ENCODE results near the gene P2RY11. TPM values are rescaled to one million over a fixed set of nuclear protein-coding genes. Genes with fewer than 3 reads are reported as not detected.

P2RY11 gene
- polyA plus RNA-seq, 1 donor from 2014 or later: 3.3 TPM

GRCh38 chr19:10152100-10152499, 40.6 kb downstream of the P2RY11 start:
- Mint-ChIP-seq H3K36me3 (peaks cover 6% of the 10 kb centered on the region), H3K4me3 (no peak overlapping the region), H3K4me1 (peaks cover 0 to 2% (median 0%) of the 10 kb centered on the region in 3 donors), H3K9me3 (no peaks in the 10 kb centered on the region), H3K27me3 (no peaks in the 10 kb centered on the region), H3K27ac (no peak overlapping the region)

DNA sequence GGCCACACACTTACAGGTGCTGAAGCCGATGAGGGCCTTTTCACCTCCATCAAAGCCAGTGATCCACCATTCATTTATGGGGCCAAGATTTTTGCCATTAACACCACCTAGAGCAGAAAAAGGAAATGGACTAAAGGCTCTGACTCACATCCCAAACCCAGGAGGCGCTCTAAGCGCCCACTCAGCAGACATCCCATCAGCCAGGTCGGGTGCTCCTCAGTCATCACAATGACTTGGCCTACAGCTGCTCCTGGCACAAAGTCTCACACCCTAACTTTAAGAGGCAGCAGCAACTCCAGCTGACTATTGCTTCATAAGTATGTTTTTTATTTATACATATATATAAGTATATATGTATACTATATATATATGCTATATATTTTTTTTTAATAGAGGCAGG, 44.3 kb downstream of the P2RY11 start:
- no peak overlapping the region for H3K4me3 Mint-ChIP-seq
- H3K36me3 Mint-ChIP-seq: peaks cover 14% of the 10 kb centered on the region
- H3K27ac Mint-ChIP-seq: no peak overlapping the region
- H3K4me1 Mint-ChIP-seq: peaks cover 0 to 2% (median 0%) of the 10 kb centered on the region in 3 donors
- H3K9me3 Mint-ChIP-seq: no peaks in the 10 kb centered on the region
- no peaks in the 10 kb centered on the region for H3K27me3 Mint-ChIP-seq

DNA sequence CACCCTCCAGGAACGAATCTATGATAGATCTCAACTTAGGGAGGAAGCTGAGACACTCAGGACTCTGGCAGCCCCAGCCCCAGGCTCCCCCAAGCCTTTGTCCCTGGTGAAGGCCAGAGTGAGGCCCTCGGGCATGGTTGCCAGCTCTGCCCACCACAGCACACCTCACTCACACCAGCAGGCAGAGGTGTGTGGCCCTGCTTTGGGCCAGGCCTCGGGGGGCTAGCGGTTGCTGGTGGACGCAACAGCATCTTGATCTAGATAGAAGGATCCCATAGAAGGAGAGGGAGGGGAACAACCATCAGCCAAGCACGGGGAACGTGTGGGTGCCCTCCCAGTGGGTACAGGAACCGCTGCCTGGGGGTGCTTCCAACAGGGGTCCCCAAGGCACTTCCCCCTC, 46.6 kb downstream of the P2RY11 start:
- no peaks in the 10 kb centered on the region for H3K27me3 Mint-ChIP-seq
- no peaks in the 10 kb centered on the region for H3K9me3 Mint-ChIP-seq
- no peak overlapping the region for H3K27ac Mint-ChIP-seq
- no peak overlapping the region for H3K4me3 Mint-ChIP-seq
- H3K36me3 Mint-ChIP-seq: peaks cover 15% of the 10 kb centered on the region
- no peaks in the 10 kb centered on the region for H3K4me1 Mint-ChIP-seq

GRCh38 chr19:10158485-10158884, 47.0 kb downstream of the P2RY11 start:
- Mint-ChIP-seq H3K27me3 (no peaks in the 10 kb centered on the region), H3K4me1 (no peaks in the 10 kb centered on the region), H3K36me3 (peaks cover 15% of the 10 kb centered on the region), H3K9me3 (no peaks in the 10 kb centered on the region), H3K27ac (no peak overlapping the region), H3K4me3 (no peak overlapping the region)

GRCh38 chr19:10159610-10160009, 48.1 kb downstream of the P2RY11 start:
- H3K27ac Mint-ChIP-seq: no peak overlapping the region
- no peaks in the 10 kb centered on the region for H3K27me3 Mint-ChIP-seq
- H3K36me3 Mint-ChIP-seq: peaks cover 13% of the 10 kb centered on the region
- H3K4me3 Mint-ChIP-seq: no peak overlapping the region
- H3K9me3 Mint-ChIP-seq: no peaks in the 10 kb centered on the region
- H3K4me1 Mint-ChIP-seq: no peaks in the 10 kb centered on the region

- H3K4me1 Mint-ChIP-seq: peaks cover 0 to 5% (median 2%) of the 10 kb centered on the region in 3 donors
- H3K27me3 Mint-ChIP-seq: no peaks in the 10 kb centered on the region
- H3K36me3 Mint-ChIP-seq: peaks cover 8% of the 10 kb centered on the region
- H3K4me3 Mint-ChIP-seq: no peak overlapping the region
- no peak overlapping the region for H3K27ac Mint-ChIP-seq
- H3K9me3 Mint-ChIP-seq: no peaks in the 10 kb centered on the region
Measured at GRCh38 chr19:10163536-10163935, 52.0 kb downstream of the P2RY11 start.

Other genes starting within 250 kb of the P2RY11 start
- gene OLFM2, start 175.2 kb upstream of the P2RY11 start, polyA plus RNA-seq: 0.21 TPM
- gene COL5A3, start 101.2 kb upstream of the P2RY11 start, polyA plus RNA-seq: not detected
- gene RDH8, start 98.2 kb upstream of the P2RY11 start, polyA plus RNA-seq: not detected
- gene SHFL, start 25.4 kb upstream of the P2RY11 start, polyA plus RNA-seq: 63.2 TPM
- 1.3 TPM for gene ANGPTL6, start 9.0 kb upstream of the P2RY11 start, polyA plus RNA-seq
- gene PPAN, start 5.3 kb upstream of the P2RY11 start, polyA plus RNA-seq: 37.5 TPM
- gene EIF3G, start 8.2 kb downstream of the P2RY11 start, polyA plus RNA-seq: 214 TPM
- 74.6 TPM for gene DNMT1, start 83.3 kb downstream of the P2RY11 start, polyA plus RNA-seq
- gene S1PR2, start 119.6 kb downstream of the P2RY11 start, polyA plus RNA-seq: 0.20 TPM
- 48.8 TPM for gene MRPL4, start 140.5 kb downstream of the P2RY11 start, polyA plus RNA-seq
- 9.2 TPM for gene ICAM1, start 159.4 kb downstream of the P2RY11 start, polyA plus RNA-seq
- 0.81 TPM for gene ICAM4, start 175.3 kb downstream of the P2RY11 start, polyA plus RNA-seq
- not detected for gene ICAM5, start 178.3 kb downstream of the P2RY11 start, polyA plus RNA-seq
- gene ZGLP1, start 198.1 kb downstream of the P2RY11 start, polyA plus RNA-seq: 2.6 TPM
- gene FDX2, start 204.3 kb downstream of the P2RY11 start, polyA plus RNA-seq: 12.8 TPM
- 25.9 TPM for gene RAVER1, start 221.8 kb downstream of the P2RY11 start, polyA plus RNA-seq
- gene ICAM3, start 227.9 kb downstream of the P2RY11 start, polyA plus RNA-seq: 230 TPM

Data from IgD-negative memory B cell (primary cell).